Stimulated activated CD4-positive, alpha-beta T cell treated with anti-CD3 and anti-CD28 coated beads, Interleukin-2, amount 100 ng/mL, for 48 hours (primary cell): ENCODE results near the gene GLT8D1.
A peak's percentile ranks its signal among the peaks of the same experiment; 100 is the strongest.
"Not testable (repeated sequence)": the region's sequence is repeated elsewhere in the genome, so short reads cannot be mapped to it uniquely, and the experiment has no call there.

Experiments
- DNase-seq, 2 donors: peaks; one replicate each; pipeline ENCODE4 v3.0.0-alpha.2; 2020

GLT8D1 gene

GRCh38 chr3:52679811-52680210 is 25.8 kb downstream of the GLT8D1 start:
- no peak for DNase-seq

- DNase-seq, result no peak
These were observed 26.4 kb downstream of the GLT8D1 start for GRCh38 chr3:52679199-52679538.

- DNase-seq, result no peak
These were observed 27.1 kb downstream of the GLT8D1 start for GRCh38 chr3:52678265-52679198.

GRCh38 chr3:52676201-52676600 is 29.4 kb downstream of the GLT8D1 start:
- not testable (repeated sequence) for DNase-seq

GRCh38 chr3:52671676-52672075 is 33.9 kb downstream of the GLT8D1 start:
- DNase-seq, result no peak

- DNase-seq, result peak; percentile 14 to 30
These were observed 34.7 kb downstream of the GLT8D1 start for GRCh38 chr3:52670621-52671521.

GRCh38 chr3:52663098-52663497 is 42.5 kb downstream of the GLT8D1 start:
- DNase-seq, result no peak

- DNase-seq, result no peak
These were observed 45.5 kb downstream of the GLT8D1 start for GRCh38 chr3:52660046-52660445.

GRCh38 chr3:52655895-52656294 is 49.7 kb downstream of the GLT8D1 start:
- DNase-seq, result no peak

- no peak for DNase-seq
These were observed 54.0 kb downstream of the GLT8D1 start for GRCh38 chr3:52651592-52651991.

GRCh38 chr3:52650439-52650838 is 55.2 kb downstream of the GLT8D1 start:
- no peak for DNase-seq

- DNase-seq, result no peak
These were observed 56.0 kb downstream of the GLT8D1 start for GRCh38 chr3:52649461-52650210.

- DNase-seq, result no peak
These were observed 60.0 kb downstream of the GLT8D1 start for GRCh38 chr3:52645549-52645948.
